Measurements from ENCODE around the gene HLA-DPA1. TPM values are rescaled to one million over a fixed set of nuclear protein-coding genes. Genes with fewer than 3 reads are reported as not detected.
A peak's percentile ranks its signal among the peaks of the same experiment; 100 is the strongest.

The HLA-DPA1 gene
- total RNA-seq, 3 donors from 2014 or later: 46.6 to 62.0 (median 49.9) TPM

- ATAC-seq (peak; percentile 11), DNase-seq (no peak)
- Histone ChIP-seq H3K4me3 (no peak overlapping the region), H3K4me1 (ENCODE audit: low read depth) (peaks cover 7% of the 10 kb centered on the region), H3K9me3 (no peaks in the 10 kb centered on the region), H3K36me3 (ENCODE audit: low read depth) (no peaks in the 10 kb centered on the region)
- intact Hi-C loops (cut with DNase I, micrococcal nuclease): loop anchor here (5.0 to 10.0 kb wide), 3 partner anchors 55 to 225 kb away; partner anchors contain the start of genes HLA-DPA1 (in 2 of the 2) and HLA-DPB1 (in 2 of the 2)
- TF ChIP-seq, protein P1, sequence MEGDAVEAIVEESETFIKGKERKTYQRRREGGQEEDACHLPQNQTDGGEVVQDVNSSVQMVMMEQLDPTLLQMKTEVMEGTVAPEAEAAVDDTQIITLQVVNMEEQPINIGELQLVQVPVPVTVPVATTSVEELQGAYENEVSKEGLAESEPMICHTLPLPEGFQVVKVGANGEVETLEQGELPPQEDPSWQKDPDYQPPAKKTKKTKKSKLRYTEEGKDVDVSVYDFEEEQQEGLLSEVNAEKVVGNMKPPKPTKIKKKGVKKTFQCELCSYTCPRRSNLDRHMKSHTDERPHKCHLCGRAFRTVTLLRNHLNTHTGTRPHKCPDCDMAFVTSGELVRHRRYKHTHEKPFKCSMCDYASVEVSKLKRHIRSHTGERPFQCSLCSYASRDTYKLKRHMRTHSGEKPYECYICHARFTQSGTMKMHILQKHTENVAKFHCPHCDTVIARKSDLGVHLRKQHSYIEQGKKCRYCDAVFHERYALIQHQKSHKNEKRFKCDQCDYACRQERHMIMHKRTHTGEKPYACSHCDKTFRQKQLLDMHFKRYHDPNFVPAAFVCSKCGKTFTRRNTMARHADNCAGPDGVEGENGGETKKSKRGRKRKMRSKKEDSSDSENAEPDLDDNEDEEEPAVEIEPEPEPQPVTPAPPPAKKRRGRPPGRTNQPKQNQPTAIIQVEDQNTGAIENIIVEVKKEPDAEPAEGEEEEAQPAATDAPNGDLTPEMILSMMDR (IDR thresholded peaks at IDR 0.05): no peak
Measured at GRCh38 chr6:33019372-33019771, 54.1 kb downstream of the HLA-DPA1 start.

GRCh38 chr6:33018904-33019303 is 54.5 kb downstream of the HLA-DPA1 start:
- ATAC-seq: peak; percentile 94
- peak in 2 of 3 donors; percentile 68 to 78 for DNase-seq
- intact Hi-C loops (cut with DNase I, micrococcal nuclease): loop anchor here (5.0 to 10.0 kb wide), 3 partner anchors 56 to 226 kb away; partner anchors contain the start of genes HLA-DPA1 (in 2 of the 2) and HLA-DPB1 (in 2 of the 2)
- Histone ChIP-seq H3K4me3 (no peak overlapping the region), H3K9me3 (no peaks in the 10 kb centered on the region), H3K36me3 (ENCODE audit: low read depth) (no peaks in the 10 kb centered on the region), H3K4me1 (ENCODE audit: low read depth) (peaks cover 7% of the 10 kb centered on the region)
- TF ChIP-seq, protein P1 (IDR thresholded peaks at IDR 0.05): no peak

DNA sequence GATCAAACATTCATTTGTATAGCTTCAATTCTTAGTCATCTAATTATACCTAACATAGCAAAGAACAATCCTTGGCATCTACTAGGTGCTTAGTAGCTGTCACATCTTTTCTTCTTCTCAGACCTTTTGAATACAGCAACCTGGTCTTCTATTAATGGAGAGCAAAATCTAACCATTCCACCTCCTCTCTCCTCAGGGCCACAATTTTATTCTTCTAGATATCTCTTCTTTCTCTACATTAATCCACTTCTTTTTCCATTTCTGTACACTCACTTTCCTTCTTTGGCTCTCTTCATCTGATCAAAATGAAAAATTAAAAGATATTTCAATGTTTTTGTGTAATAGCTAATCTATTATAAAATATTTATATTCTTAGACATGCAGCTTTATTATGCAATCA is 55.0 kb downstream of the HLA-DPA1 start:
- H3K36me3 ChIP-seq (ENCODE audit: low read depth): no peaks in the 10 kb centered on the region
- no peak for DNase-seq
- intact Hi-C loops (cut with DNase I, micrococcal nuclease): loop anchor here (5.0 to 10.0 kb wide), 3 partner anchors 56 to 226 kb away; partner anchors contain the start of genes HLA-DPA1 (in 2 of the 2) and HLA-DPB1 (in 2 of the 2)

GRCh38 chr6:33017694-33018353 is 55.6 kb downstream of the HLA-DPA1 start:
- Histone ChIP-seq H3K9me3 (no peaks in the 10 kb centered on the region), H3K36me3 (ENCODE audit: low read depth) (no peaks in the 10 kb centered on the region), H3K4me3 (no peak overlapping the region), H3K4me1 (ENCODE audit: low read depth) (peaks cover 7% of the 10 kb centered on the region)
- ATAC-seq: no peak
- DNase-seq: no peak
- TF ChIP-seq, protein P1 (IDR thresholded peaks at IDR 0.05): no peak
- intact Hi-C loops (cut with DNase I, micrococcal nuclease): loop anchor here (5.0 to 10.0 kb wide), 3 partner anchors 57 to 227 kb away; partner anchors contain the start of genes HLA-DPA1 (in 2 of the 2) and HLA-DPB1 (in 2 of the 2)

More for the DNA sequence above, 55.0 kb downstream of the HLA-DPA1 start:
- peaks cover 7% of the 10 kb centered on the region for H3K4me1 ChIP-seq (ENCODE audit: low read depth)
- H3K4me3 ChIP-seq: no peak overlapping the region
- TF ChIP-seq, protein P1 (IDR thresholded peaks at IDR 0.05): no peak
- ATAC-seq: no peak
- no peaks in the 10 kb centered on the region for H3K9me3 ChIP-seq

DNA sequence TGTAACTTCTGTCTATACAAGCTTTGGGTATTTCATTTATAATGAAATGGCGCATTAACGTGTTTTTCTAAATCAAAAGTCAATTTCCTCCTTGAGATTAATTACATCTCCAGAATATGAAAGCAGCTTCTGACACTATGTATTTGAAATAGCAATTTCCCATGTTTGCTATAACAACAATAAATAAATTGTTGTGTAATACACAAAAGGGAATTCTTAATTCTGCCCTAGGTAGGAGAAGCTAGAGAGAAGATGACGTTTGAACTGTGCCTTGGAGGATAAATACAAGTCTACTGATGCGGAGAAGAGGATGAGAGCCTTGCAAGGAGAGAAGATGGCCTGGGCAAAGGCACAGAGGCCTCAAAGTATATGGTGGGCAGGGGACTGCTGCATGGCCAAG is 56.4 kb downstream of the HLA-DPA1 start:
- DNase-seq: no peak
- TF ChIP-seq, protein P1 (IDR thresholded peaks at IDR 0.05): no peak
- peaks cover 7% of the 10 kb centered on the region for H3K4me1 ChIP-seq (ENCODE audit: low read depth)
- H3K36me3 ChIP-seq (ENCODE audit: low read depth): no peaks in the 10 kb centered on the region
- no peak for ATAC-seq
- no peak overlapping the region for H3K4me3 ChIP-seq
- intact Hi-C loops (cut with DNase I, micrococcal nuclease): loop anchor here (5.0 to 10.0 kb wide), 3 partner anchors 58 to 228 kb away; partner anchors contain the start of genes HLA-DPA1 (in 2 of the 2) and HLA-DPB1 (in 2 of the 2)
- no peaks in the 10 kb centered on the region for H3K9me3 ChIP-seq

All from mucosa of descending colon (tissue), 3 donors.